Neural cell (in vitro differentiated cells): ENCODE results near the gene RAPGEFL1. TPM values are rescaled to one million over a fixed set of nuclear protein-coding genes. Genes with fewer than 3 reads are reported as not detected.

Experiments
- H2AFZ ChIP-seq: fragments of 200-600, 300-800 bp; sonication (generic), shearing (Covaris generic); 2 replicates; pipeline ENCODE4 v1.6.0; 2014; ENCODE audit warnings: low read depth, mild to moderate bottlenecking, antibody characterized with exemption, low read length, moderate library complexity
- H3F3A ChIP-seq: fragments of 200-600 bp; shearing (Covaris generic); 2 replicates; pipeline ENCODE4 v1.6.1; 2016; ENCODE audit warnings: mild to moderate bottlenecking, moderate library complexity, mixed read lengths, antibody characterized with exemption, low read length; ENCODE audit not compliant: insufficient read depth, poor library complexity, severe bottlenecking
- H3K27ac ChIP-seq: fragments of 200-600, 300-800 bp; sonication (generic), shearing (Covaris generic); 2 replicates; pipeline ENCODE4 v1.5.1; 2014; ENCODE audit warnings: mild to moderate bottlenecking, low read length, moderate library complexity
- H3K27me3 ChIP-seq: fragments of 300-800, 200-600 bp; sonication (generic), shearing (Covaris generic); 2 replicates; pipeline ENCODE4 v1.6.0; 2014; ENCODE audit warnings: mild to moderate bottlenecking, low read depth, low read length, moderate library complexity; ENCODE audit not compliant: insufficient read depth
- H3K36me3 ChIP-seq: fragments of 300-800, 200-600 bp; sonication (generic), shearing (Covaris generic); 2 replicates; pipeline ENCODE4 v1.5.1; 2014; ENCODE audit warnings: mild to moderate bottlenecking, antibody characterized with exemption, low read length, moderate library complexity; ENCODE audit not compliant: insufficient read depth
- H3K4me2 ChIP-seq: fragments of 300-800, 200-600 bp; sonication (generic), shearing (Covaris generic); 2 replicates; pipeline ENCODE4 v1.6.0; 2014; ENCODE audit warnings: mild to moderate bottlenecking, low read length
- H3K4me3 ChIP-seq: fragments of 300-800, 200-600 bp; sonication (generic), shearing (Covaris generic); 2 replicates; pipeline ENCODE4 v1.5.1; 2014; ENCODE audit warnings: mild to moderate bottlenecking, low read length, moderate library complexity
- H3K79me2 ChIP-seq: fragments of 200-600 bp; shearing (Covaris generic); replicated peaks from 2 replicates; pipeline ENCODE4 v1.6.0; 2014; ENCODE audit warnings: mild to moderate bottlenecking, low read length, moderate library complexity; ENCODE audit not compliant: insufficient read depth
- H3K9ac ChIP-seq: fragments of 300-800, 200-600 bp; sonication (generic), shearing (Covaris generic); 2 replicates; pipeline ENCODE4 v1.6.1; 2016; ENCODE audit warnings: mild to moderate bottlenecking, low read length, mixed read lengths
- H3K9me2 ChIP-seq: fragments of 200-600 bp; shearing (Covaris generic); 2 replicates; pipeline ENCODE4 v1.6.1; 2016; ENCODE audit warnings: mild to moderate bottlenecking, low read length, mixed read lengths; ENCODE audit not compliant: insufficient read depth
- H3K9me3 ChIP-seq: fragments of 200-600, 300-800 bp; sonication (generic), shearing (Covaris generic); 2 replicates; pipeline ENCODE4 v1.6.1; 2016; ENCODE audit warnings: mild to moderate bottlenecking, mixed run types, low read length, moderate library complexity, mixed read lengths
- H4K20me1 ChIP-seq: fragments of 200-600 bp; shearing (Covaris generic); 2 replicates; pipeline ENCODE4 v1.6.1; 2016; ENCODE audit warnings: mild to moderate bottlenecking, mixed run types; ENCODE audit not compliant: insufficient read depth
- EP300 ChIP-seq: fragments of 450-650 bp; conservative IDR thresholded peaks from 2 replicates; pipeline ENCODE4 v1.6.1; 2014; ENCODE audit warnings: antibody characterized with exemption, mild to moderate bottlenecking, moderate library complexity; ENCODE audit not compliant: poor library complexity, severe bottlenecking
- EZH2 ChIP-seq: fragments of 200-600, 300-800 bp; shearing (Covaris generic), sonication (generic); IDR thresholded peaks from 2 replicates; pipeline ENCODE4 v1.6.1; 2014; ENCODE audit warnings: antibody characterized with exemption, low read length, borderline replicate concordance, mild to moderate bottlenecking; ENCODE audit not compliant: insufficient read depth, poor library complexity, severe bottlenecking
- MXI1 ChIP-seq: fragments of 450-650 bp; conservative IDR thresholded peaks from 2 replicates; pipeline ENCODE4 v1.6.1; 2014; ENCODE audit warnings: antibody characterized with exemption, mild to moderate bottlenecking; ENCODE audit not compliant: poor library complexity, severe bottlenecking
- POLR2AphosphoS5 ChIP-seq: IDR thresholded peaks from 2 replicates; pipeline ENCODE4 v1.6.1; 2012
- RAD21 ChIP-seq: fragments of 450-650 bp; conservative IDR thresholded peaks from 2 replicates; pipeline ENCODE4 v1.6.1; 2014; ENCODE audit warnings: antibody characterized with exemption, mild to moderate bottlenecking, moderate library complexity
- REST ChIP-seq: IDR thresholded peaks from 2 replicates; pipeline ENCODE4 v1.6.1; 2012; ENCODE audit warnings: borderline replicate concordance
- SMC3 ChIP-seq: fragments of 450-650 bp; conservative IDR thresholded peaks from 2 replicates; pipeline ENCODE4 v1.6.1; 2014; ENCODE audit warnings: antibody characterized with exemption, mild to moderate bottlenecking, moderate library complexity; ENCODE audit not compliant: poor library complexity
- TAF1 ChIP-seq: IDR thresholded peaks from 2 replicates; pipeline ENCODE4 v1.6.1; 2012; ENCODE audit warnings: low read depth
- polyA plus RNA-seq: library from polyadenylated mRNA; depleted of rRNA; stranded (reverse); fragments of >200 nt; gene quantifications from 2 replicates; pipeline ENCODE4 v1.2.3, GENCODE V29; 2014
- TF ChIP-seq, protein P1 (sequence below): fragments of 450-650 bp; IDR thresholded peaks from 2 replicates; pipeline ENCODE4 v1.5.1; 2014; ENCODE audit warnings: antibody characterized with exemption, mild to moderate bottlenecking, moderate library complexity; ENCODE audit not compliant: poor library complexity, severe bottlenecking

The RAPGEFL1 gene
- polyA plus RNA-seq, 1 donor from 2014 or later, result 15.5 TPM

DNA sequence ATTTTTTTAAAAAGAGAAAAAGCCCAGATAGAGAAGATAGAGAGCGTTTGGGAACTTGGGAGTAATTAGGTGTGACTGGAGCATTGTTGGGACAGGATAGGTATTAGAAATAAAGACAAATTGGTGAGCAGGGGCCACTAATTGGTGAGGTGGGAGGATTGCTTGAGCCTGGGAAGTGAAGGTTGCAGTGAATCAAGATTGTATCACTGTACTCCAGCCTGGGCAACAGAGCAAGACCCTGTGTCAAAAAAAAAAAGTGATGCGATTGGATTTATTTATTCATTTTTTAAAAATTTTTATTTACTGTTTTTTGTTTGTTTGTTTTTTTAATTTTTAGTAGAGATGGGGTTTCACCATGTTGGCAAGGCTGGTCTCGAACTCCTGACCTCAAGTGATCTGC lies 31.8 kb upstream of the RAPGEFL1 start:
- H3K27ac ChIP-seq, result no peak overlapping the region
- H3K79me2 ChIP-seq, result peaks cover 44% of the 10 kb centered on the region
- no peaks in the 10 kb centered on the region for H3K9me2 ChIP-seq
- TF ChIP-seq EP300 (no peak), RAD21 (no peak), TAF1 (no peak), SMC3 (no peak), REST (no peak), MXI1 (no peak), EZH2 (no peak), POLR2AphosphoS5 (no peak)
- TF ChIP-seq, protein P1, sequence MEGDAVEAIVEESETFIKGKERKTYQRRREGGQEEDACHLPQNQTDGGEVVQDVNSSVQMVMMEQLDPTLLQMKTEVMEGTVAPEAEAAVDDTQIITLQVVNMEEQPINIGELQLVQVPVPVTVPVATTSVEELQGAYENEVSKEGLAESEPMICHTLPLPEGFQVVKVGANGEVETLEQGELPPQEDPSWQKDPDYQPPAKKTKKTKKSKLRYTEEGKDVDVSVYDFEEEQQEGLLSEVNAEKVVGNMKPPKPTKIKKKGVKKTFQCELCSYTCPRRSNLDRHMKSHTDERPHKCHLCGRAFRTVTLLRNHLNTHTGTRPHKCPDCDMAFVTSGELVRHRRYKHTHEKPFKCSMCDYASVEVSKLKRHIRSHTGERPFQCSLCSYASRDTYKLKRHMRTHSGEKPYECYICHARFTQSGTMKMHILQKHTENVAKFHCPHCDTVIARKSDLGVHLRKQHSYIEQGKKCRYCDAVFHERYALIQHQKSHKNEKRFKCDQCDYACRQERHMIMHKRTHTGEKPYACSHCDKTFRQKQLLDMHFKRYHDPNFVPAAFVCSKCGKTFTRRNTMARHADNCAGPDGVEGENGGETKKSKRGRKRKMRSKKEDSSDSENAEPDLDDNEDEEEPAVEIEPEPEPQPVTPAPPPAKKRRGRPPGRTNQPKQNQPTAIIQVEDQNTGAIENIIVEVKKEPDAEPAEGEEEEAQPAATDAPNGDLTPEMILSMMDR, result no peak
- H3K4me3 ChIP-seq, result no peak overlapping the region
- no peaks in the 10 kb centered on the region for H3K36me3 ChIP-seq
- H4K20me1 ChIP-seq, result no peaks in the 10 kb centered on the region
- H3K27me3 ChIP-seq, result no peaks in the 10 kb centered on the region
- H3K9ac ChIP-seq, result no peak overlapping the region
- H2AFZ ChIP-seq, result no peak overlapping the region
- H3K4me2 ChIP-seq, result no peak overlapping the region
- H3K9me3 ChIP-seq, result no peaks in the 10 kb centered on the region
- no peaks in the 10 kb centered on the region for H3F3A ChIP-seq

- H2AFZ ChIP-seq, result no peak overlapping the region
- no peaks in the 10 kb centered on the region for H3K27me3 ChIP-seq
- no peak overlapping the region for H3K9ac ChIP-seq
- no peak overlapping the region for H3K27ac ChIP-seq
- no peak overlapping the region for H3K4me2 ChIP-seq
- no peaks in the 10 kb centered on the region for H3K9me3 ChIP-seq
- H4K20me1 ChIP-seq, result no peaks in the 10 kb centered on the region
- H3K9me2 ChIP-seq, result no peaks in the 10 kb centered on the region
- no peaks in the 10 kb centered on the region for H3K36me3 ChIP-seq
- peaks cover 26% of the 10 kb centered on the region for H3K79me2 ChIP-seq
- no peak for TF ChIP-seq RAD21
- no peak for TF ChIP-seq MXI1
- TF ChIP-seq TAF1, result no peak
- no peak for TF ChIP-seq EP300
- TF ChIP-seq POLR2AphosphoS5, result no peak
- TF ChIP-seq, protein P1, result no peak
- no peak for TF ChIP-seq SMC3
- TF ChIP-seq EZH2, result no peak
- TF ChIP-seq REST, result no peak
- no peaks in the 10 kb centered on the region for H3F3A ChIP-seq
- H3K4me3 ChIP-seq, result no peak overlapping the region
Observed at GRCh38 chr17:40148527-40148926, 28.7 kb upstream of the RAPGEFL1 start.
